Measurements from ENCODE around the gene COQ4. TPM values are rescaled to one million over a fixed set of nuclear protein-coding genes. Genes with fewer than 3 reads are reported as not detected.

COQ4 gene
- polyA plus RNA-seq, 1 of the 3 experiments (the other 2 are of a cell fraction) = 57.2 TPM

GRCh38 chr9:128325629-128326028 is 3.0 kb downstream of the COQ4 start:
- POLR2A ChIA-PET = no interaction called here
- CTCF ChIA-PET = interaction anchor here (0.9 kb wide), 1 partner anchor 11 kb away, joined by 3 read pairs; no protein-coding TSS in a partner anchor
- Histone ChIP-seq H2AFZ (ENCODE audit: low read depth) (no peak overlapping the region), H3K27me3 (ENCODE audit: insufficient read depth) (no peaks in the 10 kb centered on the region), H3K9me3 (no peaks in the 10 kb centered on the region), H3K36me3 (replicated peaks in 1 of 2; ENCODE audit: control insufficient read depth in 1 of 2, insufficient read depth in 2 of 2, low read length in 1 of 2) (peaks cover 14 to 17% of the 10 kb centered on the region in 2 experiments), H3K4me2 (no peak overlapping the region), H3K4me1 (ENCODE audit: control insufficient read depth in 1 of 2, insufficient read depth in 2 of 2, low read depth in 1 of 2, low read length in 1 of 2) (peaks cover 11% of the 10 kb centered on the region in 2 experiments; a peak in 3 of 4 replicates), H3K27ac (ENCODE audit: low read depth in 2 of 2, low read length in 1 of 2) (no peak overlapping the region), H4K20me1 (ENCODE audit: insufficient read depth) (0 out of 2 replicates have a peak, but pooled peaks cover 4% of the 10 kb centered on the region), H3F3A (replicated peaks; ENCODE audit: insufficient read depth) (no peaks in the 10 kb centered on the region), H3K9me2 (no peaks in the 10 kb centered on the region), H3K4me3 (ENCODE audit: low read depth in 2 of 2, low read length in 1 of 2) (no peak overlapping the region), H3K79me2 (ENCODE audit: insufficient read depth) (peaks cover 52% of the 10 kb centered on the region), H3K9ac (no peak overlapping the region)
- TF ChIP-seq EZH2phosphoT487 (IDR thresholded peaks at IDR 0.05; ENCODE audit: borderline replicate concordance, low read depth) (no peak), USF2 (IDR thresholded peaks at IDR 0.05; ENCODE audit: borderline replicate concordance, low read depth, low read length) (no peak), YY1 (IDR thresholded peaks at IDR 0.05; ENCODE audit: low read depth) (no peak), FOSL2 (IDR thresholded peaks at IDR 0.05; ENCODE audit: borderline replicate concordance, low read depth) (no peak), GABPA (IDR thresholded peaks at IDR 0.05; ENCODE audit: low read depth) (no peak), MAX (IDR thresholded peaks at IDR 0.05; ENCODE audit: low read depth) (no peak), FOXM1 (IDR thresholded peaks at IDR 0.05; ENCODE audit: low read depth) (no peak), RFX5 (IDR thresholded peaks at IDR 0.05; ENCODE audit: low read length) (no peak), NFIC (IDR thresholded peaks at IDR 0.05; ENCODE audit: borderline replicate concordance) (no peak), TCF12 (IDR thresholded peaks at IDR 0.05) (no peak), RXRA (IDR thresholded peaks at IDR 0.05; ENCODE audit: borderline replicate concordance, low read depth) (no peak)
- TF ChIP-seq, protein P1, sequence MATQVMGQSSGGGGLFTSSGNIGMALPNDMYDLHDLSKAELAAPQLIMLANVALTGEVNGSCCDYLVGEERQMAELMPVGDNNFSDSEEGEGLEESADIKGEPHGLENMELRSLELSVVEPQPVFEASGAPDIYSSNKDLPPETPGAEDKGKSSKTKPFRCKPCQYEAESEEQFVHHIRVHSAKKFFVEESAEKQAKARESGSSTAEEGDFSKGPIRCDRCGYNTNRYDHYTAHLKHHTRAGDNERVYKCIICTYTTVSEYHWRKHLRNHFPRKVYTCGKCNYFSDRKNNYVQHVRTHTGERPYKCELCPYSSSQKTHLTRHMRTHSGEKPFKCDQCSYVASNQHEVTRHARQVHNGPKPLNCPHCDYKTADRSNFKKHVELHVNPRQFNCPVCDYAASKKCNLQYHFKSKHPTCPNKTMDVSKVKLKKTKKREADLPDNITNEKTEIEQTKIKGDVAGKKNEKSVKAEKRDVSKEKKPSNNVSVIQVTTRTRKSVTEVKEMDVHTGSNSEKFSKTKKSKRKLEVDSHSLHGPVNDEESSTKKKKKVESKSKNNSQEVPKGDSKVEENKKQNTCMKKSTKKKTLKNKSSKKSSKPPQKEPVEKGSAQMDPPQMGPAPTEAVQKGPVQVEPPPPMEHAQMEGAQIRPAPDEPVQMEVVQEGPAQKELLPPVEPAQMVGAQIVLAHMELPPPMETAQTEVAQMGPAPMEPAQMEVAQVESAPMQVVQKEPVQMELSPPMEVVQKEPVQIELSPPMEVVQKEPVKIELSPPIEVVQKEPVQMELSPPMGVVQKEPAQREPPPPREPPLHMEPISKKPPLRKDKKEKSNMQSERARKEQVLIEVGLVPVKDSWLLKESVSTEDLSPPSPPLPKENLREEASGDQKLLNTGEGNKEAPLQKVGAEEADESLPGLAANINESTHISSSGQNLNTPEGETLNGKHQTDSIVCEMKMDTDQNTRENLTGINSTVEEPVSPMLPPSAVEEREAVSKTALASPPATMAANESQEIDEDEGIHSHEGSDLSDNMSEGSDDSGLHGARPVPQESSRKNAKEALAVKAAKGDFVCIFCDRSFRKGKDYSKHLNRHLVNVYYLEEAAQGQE (IDR thresholded peaks at IDR 0.05; ENCODE audit: low read depth, low read length) = no peak
- no peak for DNase-seq
- WGBS (ENCODE audit: low lambda C conversion rate) = 89% methylated on average over 13 of the region's 13 CpGs

DNA sequence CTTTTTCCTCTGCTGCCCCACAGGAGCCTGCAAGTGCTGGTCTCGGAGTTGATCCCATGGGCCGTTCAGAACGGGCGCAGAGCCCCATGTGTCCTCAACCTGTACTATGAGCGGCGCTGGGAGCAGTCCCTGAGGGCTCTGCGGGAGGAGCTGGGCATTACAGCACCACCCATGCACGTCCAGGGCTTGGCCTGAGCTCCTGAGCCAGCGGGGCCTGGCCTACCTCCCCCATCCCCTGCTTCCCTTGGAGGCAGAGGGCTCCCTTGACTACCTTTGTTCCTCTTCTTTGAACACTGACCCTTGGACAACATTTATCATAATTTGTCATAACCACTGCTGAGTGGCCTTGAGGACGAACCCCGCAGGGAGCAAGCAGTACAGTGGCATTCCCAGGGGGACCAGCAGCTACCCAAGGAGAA is 10.8 kb downstream of the COQ4 start:
- 88% methylated on average over 4 of the region's 11 CpGs for WGBS (ENCODE audit: low lambda C conversion rate)
- ChIA-PET CTCF (interaction anchor here (0.7 to 1.0 kb wide), 2 partner anchors 12 to 28 kb away, joined by 3 to 4 read pairs; no protein-coding TSS in a partner anchor), POLR2A (interaction anchor here (0.7 to 1.4 kb wide), 3 partner anchors 8 to 1364 kb away, joined by 3 to 4 read pairs (median 3); no protein-coding TSS in a partner anchor)
- no peaks in the 10 kb centered on the region for H3K9me3 ChIP-seq
- no peak overlapping the region for H3K4me3 ChIP-seq (ENCODE audit: low read depth in 2 of 2, low read length in 1 of 2)
- H3K9ac ChIP-seq = no peak overlapping the region
- H3K9me2 ChIP-seq = no peaks in the 10 kb centered on the region
- peaks cover 3% of the 10 kb centered on the region for H3F3A ChIP-seq (replicated peaks; ENCODE audit: insufficient read depth)
- no peaks in the 10 kb centered on the region for H3K4me1 ChIP-seq (ENCODE audit: control insufficient read depth in 1 of 2, insufficient read depth in 2 of 2, low read depth in 1 of 2, low read length in 1 of 2)
- no peaks in the 10 kb centered on the region for H4K20me1 ChIP-seq (ENCODE audit: insufficient read depth)
- H3K36me3 ChIP-seq (replicated peaks in 1 of 2; ENCODE audit: control insufficient read depth in 1 of 2, insufficient read depth in 2 of 2, low read length in 1 of 2) = peaks cover 0 to 15% of the 10 kb centered on the region in 2 experiments
- no peaks in the 10 kb centered on the region for H3K27me3 ChIP-seq (ENCODE audit: insufficient read depth)
- H3K4me2 ChIP-seq = no peak overlapping the region
- H3K79me2 ChIP-seq (ENCODE audit: insufficient read depth) = no peaks in the 10 kb centered on the region
- no peak for TF ChIP-seq GATA2 (CRISPR knock-in tag; IDR thresholded peaks at IDR 0.05)
- no peak for TF ChIP-seq NRF1 (IDR thresholded peaks at IDR 0.05; ENCODE audit: low read depth, low read length)
- no peak for DNase-seq
- H2AFZ ChIP-seq (ENCODE audit: low read depth) = no peak overlapping the region
- no peak overlapping the region for H3K27ac ChIP-seq (ENCODE audit: low read depth in 2 of 2, low read length in 1 of 2)

Data from SK-N-SH (cell line).